Measurements from ENCODE around the gene MSANTD1.
"Not testable (repeated sequence)": the region's sequence is repeated elsewhere in the genome, so short reads cannot be mapped to it uniquely, and the experiment has no call there.

Gene MSANTD1

DNA sequence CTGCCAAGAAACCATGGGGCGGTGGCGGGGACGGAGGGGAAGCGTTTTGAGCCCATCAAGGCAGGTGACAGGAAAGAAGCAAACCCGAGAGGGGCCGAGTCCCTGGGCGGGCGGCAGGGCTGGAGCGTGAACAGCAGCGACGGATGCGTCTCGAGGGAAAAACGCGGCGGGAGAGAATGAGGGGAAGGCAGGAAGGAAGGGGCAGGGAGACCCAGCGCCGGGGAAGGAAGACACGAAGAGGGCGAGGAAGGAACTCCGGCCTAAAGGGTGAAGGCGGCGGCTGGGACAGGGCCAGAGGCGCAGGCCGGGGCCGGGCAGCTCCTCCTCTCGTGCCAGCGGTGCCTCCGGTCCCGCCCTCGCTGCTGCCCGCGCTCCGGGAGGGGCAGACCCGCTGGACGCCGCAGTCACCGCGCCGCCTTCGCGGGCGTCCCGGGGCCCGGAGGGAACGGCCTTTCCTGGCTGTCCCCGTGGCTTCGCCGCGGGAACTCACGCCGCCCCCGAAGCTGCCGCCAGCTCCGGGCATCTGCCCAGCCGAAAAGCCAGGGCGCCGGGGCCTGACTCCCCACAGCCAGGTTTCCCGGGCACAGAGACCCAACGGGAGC lies 43.1 kb downstream of the MSANTD1 start:
- DNase-seq: no peak

DNA sequence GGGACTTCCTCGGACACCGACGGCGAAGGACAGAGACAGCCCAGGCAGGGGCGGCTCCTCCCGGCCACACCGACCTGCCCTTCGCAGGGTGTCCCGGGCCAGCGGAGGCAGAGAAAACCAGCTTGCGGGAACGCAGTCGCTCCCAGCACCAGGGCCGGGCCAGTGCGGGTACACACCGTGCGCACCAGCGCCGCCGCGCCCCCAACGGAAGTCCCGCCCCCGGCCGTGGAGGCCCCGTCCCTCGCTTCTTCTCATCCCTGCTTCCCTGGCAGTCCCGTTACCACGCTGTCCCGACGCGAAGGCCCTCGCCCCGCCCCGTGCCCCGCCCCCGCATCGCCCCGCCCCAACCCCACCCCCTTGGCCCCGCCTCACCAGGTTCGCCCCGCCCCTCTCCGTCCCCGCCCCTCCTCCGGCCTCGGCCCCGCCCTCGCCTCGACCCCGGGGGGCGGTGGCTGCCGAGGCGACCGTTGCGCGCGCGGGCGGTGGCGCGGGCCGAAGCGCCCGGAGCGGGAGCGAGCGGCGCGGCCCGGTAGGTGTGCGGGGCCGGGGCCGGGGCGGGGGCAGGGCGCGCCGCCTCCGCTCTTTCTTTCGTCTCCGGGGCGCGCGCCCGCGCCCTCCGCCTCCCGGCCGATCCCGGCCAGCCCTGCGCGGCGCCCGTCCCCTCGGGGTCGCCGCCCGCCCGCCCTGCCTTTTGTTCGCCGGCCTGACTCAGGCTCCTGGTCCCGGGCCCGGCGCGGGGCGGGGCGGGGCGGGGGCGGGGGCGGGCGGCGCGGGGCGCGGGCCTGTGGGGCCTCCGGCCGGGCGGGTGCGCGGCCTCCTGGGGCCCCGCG lies 43.8 kb downstream of the MSANTD1 start, which contains the start of gene RGS12:
TSS of gene RGS12 (plus strand) at position 451 of the 830 bp plus-strand sequence. CDS start 23,150 bp downstream, outside the sequence.
- DNase-seq: peak; percentile 98

DNA sequence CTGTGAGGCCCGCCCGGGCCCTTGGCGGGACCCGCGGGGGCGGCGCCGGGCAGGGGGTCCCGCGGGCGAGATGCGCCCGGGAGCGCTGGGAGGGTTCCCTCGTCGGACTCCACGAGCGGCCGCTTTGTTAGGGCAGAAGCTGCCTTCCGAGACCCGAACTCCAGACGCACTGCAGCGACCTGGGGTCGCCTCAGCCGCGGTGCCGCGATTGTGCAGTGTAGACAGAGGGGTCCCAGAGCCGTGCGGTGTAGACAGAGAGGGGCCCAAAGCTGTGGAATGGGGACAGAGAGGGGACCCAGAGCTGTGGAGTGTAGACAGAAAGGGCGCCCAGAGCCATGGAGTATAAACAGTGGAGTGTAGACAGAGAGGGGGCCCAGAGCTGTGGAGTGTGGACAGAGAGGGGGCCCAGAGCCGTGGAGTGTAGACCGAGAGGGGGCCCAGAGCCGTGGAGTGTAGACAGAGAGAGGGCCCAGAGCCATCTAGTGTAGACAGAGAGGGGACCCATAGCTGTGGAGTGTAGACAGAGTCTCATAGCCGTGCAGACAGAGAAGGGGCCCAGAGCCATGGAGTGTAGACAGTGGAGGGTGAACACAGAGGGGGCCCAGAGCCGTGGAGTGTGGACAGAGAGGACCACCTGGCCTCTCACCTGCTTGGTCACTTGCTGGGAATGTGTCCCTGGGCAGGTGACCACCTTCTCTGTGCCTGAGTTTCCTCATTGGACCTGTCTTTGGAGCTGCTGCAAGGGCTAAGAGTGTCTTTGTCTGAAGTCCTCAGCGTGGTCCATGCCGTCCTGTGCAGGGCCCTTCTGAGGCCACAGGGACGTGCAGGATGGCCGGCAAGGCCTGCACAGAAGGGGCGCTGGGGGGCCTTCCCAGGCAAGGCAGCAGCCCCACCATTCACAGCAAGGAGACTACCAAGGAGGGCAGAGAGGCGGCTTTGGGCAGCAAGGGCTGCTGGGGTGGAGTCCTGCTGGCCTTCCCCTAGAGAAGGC lies 44.7 kb downstream of the MSANTD1 start:
- DNase-seq: peak; percentile 66

DNA sequence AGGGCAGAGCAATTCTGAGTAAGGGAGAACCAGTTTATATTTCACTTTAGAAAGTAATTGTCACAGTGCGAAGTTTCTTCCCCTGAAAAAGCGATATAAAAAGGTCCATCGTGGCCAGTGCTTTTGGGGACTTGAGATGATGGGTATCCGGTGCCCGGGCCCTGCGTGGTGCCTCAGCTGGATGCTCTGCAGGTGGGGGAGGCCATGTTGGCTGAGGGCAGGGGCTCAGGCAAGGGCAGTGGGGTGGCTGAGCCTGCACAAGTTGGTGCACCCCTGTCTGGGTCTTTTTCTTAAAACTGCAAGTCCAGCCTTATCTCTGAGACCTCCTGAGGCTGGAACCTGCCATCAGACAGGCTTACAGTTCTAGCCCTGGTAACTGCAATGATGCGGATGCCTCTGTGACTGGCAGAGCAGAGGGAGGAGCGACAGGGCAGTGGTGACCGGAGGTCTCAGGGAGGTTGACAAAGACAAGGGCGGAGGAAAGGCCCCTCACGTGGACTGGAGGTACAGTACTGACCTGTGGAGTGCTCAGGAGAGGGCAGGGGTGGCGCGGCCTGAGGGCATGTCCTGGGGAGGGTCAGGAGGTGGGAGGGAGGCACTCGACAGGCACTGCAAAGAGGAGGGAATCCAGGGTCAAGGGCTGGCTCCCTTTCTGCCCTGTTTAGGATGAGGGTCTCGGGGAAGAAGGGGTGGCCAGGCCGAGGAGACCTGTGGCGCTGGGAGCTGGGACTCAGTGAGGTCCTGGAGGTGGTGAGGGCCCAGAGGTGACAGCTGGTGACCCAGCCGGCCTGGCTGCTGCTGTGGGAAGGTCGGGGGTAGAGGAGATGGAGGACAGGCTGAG lies 45.7 kb downstream of the MSANTD1 start:
- DNase-seq: peak; percentile 31

DNA sequence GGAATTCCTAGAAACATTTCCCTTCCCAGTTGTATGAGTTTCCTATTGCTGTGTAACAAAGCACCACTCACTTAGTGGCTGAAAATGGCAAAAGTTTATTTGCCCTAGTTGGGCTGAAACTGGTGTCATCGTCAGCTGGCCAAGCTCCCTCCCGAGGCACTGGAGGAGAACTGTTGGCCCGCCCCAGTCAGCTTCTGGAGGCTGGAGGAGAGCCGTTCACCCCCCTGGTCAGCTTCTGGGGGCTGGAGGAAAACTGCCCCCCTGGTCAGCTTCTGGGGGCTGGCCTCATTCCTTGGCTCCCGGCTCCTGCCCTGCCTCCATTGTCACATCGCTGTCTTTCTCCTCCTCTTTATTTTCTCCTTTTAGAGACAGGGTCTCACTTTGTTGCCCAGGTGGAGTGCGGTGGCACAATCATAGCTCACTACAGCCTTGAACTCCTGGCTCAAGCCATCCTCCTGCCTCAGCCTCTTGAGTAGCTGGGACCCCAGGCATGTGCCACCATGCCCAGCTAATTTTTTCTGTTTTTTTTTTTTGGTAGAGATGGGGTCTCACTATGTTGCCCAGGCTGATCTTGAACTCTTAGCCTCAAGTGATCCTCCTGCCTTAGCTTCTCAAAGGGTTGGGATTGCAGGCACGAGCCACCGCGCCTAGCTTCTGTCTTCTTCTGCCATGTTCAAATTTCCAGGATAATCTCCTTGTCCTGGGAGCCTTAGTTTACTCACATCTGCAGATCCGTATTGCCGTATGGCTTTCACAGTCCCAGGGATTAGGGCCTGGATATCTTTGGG lies 47.1 kb downstream of the MSANTD1 start:
- DNase-seq: peak; percentile 27

DNA sequence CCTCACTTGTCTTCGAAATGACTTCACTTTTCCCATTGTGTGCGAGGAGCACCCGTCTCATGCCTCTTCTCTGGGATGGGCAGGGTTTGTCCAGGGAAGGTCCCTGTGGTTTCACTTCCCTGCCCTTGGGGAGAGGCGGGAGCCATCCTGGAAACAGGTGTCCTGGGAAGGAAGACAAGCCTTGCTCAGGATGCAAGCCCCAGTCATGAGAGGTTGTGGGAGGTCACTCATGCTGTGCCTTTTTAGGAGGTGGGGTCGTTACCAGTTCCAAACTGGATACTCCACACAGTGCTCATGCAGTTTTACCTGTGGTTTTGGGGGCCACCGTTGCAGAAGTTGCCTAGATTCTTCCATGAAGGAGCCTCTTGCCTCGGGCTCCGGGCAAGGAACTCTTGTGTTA lies 47.7 kb downstream of the MSANTD1 start:
- peak; percentile 6 for DNase-seq

DNA sequence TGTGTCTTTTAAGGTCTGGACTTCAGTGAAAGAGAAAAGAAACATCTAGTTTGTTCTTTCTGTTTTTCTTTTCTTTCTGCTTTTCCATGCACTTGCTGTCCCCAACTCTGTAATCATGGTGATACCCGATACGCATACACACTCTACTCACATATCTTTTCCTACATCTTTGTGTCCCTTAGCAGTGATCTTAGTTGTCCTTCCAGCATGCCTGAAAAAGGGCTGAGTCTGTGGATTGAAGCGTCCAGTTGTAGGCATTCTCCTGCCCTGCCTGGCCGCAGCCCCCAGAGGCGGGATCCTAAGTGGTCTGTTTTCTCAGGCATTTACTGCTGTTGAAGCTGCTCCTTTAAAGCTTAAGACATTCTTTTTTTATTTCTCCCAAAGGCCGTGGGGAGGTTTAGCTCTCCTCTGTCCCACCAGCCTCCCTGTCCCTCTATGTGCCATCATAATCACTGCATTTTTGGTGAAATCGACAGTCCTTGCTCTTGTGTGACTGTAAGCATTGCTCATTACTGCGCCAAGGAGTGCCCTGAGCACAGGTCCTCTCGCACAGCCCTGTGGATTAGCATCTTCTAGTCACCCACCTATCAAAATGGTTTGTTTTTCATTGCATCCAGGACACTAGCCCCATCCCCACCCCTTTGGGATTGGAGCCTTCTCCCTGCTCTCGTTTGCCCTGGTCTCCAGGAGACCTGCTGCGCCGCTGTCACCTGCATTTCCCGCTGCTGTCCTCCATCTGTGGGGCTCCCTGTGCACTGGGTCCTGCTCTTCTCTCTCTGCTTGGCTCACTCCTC lies 48.3 kb downstream of the MSANTD1 start:
- peak; percentile 21 for DNase-seq

DNA sequence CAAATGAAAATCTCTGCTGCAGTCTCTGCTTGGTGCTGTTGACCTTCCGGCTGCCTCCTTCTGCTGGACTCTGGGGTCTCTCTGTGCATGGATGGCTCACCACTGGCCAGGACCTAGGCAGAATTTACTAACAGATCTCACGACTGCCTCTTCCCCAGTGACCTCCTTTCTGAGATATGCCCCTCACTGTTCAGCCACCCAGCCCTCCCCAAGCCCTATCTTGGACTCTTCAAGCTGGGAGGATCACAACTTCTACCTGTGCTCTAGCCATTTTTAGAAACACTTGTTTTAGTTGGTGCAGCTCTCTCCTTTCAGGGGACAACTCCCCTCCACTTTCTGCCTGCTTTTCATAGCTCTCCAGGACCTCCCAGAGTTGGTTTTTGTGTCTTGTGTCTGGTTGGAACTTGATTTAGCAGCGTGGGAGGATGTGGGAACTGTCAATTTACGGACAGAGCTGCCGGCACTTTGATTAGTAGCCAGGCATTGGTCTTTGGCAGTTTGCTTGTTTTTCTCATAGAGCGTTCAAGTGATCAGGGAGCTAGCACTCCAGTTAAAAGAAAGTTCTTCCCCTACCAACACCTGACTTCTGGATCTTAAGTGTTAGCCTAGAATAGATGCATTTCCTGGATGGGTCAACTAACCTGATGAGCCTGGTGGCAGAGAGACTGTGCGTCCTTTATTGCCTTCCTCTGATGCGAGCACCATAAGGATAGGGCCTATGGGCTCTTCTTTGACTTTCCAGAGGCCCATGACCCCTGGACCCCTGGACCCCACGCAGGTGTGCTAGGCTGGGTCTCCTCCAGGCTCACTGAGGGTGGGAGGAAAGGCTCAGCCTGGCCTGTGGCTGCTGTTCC lies 50.4 kb downstream of the MSANTD1 start:
- peak; percentile 37 for DNase-seq

DNA sequence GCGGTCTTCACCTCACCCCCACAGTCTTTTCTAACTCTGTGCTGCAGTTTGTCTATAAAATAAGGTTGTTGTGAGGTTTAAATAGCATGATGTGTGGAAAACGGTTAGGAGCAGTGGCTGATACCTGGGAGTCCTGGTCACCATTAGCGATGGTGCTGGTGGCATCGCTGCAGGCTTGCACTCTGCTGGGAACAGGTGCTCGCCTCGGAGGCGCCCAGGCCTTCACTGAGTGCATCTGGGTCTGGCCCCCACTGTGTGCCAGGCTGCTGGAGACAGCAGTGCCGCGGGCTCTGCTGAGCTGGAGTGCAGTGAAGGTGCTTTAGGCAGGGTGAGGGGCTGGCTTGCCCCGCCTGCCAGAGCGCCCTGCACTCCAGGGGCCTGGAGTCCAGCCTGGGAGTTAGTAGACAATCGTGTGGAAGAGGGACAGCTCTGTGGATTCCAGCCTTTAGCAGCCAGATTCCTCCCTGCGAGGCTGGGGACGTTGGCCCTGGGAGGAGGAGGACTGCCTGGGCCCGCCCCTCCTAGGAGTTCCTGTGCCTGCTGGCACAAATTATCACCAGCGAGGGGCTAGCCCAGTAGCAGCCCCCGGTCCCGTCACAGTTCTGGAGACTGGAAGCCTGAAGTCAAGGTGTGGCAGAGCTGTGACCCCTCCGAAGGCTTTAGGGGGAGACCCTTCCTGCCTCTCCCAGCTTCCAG lies 51.2 kb downstream of the MSANTD1 start:
- peak; percentile 37 for DNase-seq

DNA sequence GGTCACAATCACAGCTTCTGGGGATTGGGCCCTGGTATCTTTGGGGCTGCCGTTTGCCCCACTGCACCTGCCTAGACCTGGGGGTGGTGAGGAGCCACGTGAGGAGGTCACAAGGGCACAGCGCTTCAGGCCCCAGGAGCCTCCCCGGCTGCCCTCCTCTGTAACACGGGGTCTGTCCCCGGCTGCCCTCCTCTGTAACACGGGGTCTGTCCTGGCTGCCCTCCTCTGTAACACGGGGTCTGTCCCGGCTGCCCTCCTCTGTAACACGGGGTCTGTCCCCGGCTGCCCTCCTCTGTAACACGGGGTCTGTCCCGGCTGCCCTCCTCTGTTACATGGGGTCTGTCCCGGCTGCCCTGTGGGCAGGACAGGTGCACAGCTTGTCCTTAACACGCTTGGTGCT lies 51.9 kb downstream of the MSANTD1 start:
- DNase-seq: not testable (repeated sequence)

DNA sequence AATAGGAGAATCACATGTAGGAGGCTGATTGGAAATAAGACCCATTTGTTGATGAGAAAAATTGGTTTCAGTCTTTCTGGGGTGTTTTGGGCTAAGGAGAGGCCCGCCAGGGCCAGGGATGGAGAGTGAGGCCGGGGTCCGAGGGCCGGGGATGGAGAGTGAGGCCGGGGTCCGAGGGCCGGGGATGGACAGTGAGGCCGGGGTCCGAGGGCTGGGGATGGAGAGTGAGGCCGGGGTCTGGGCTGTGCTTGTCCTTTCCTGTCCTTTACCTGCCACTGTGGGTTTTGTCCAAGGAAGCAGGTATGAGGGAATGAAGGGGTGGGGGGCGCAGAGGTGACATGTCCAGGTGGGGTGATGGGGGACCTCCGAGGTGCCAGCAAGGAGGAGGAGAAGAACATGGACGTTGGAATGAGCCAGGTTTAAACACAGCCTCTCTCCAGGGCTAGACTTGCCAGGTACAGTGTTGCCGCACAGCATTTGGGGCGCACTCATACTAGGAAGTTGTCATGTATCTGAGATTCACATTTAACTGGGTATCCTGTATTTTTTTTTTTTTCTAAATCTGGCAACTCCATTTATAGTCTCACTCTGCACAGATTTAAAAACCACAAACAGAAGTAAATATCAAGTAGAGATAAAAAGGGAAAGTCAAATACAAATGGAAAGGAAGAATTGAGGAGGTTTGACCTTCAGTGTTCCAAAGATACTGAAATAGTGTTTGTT lies 52.7 kb downstream of the MSANTD1 start:
- DNase-seq: no peak

DNA sequence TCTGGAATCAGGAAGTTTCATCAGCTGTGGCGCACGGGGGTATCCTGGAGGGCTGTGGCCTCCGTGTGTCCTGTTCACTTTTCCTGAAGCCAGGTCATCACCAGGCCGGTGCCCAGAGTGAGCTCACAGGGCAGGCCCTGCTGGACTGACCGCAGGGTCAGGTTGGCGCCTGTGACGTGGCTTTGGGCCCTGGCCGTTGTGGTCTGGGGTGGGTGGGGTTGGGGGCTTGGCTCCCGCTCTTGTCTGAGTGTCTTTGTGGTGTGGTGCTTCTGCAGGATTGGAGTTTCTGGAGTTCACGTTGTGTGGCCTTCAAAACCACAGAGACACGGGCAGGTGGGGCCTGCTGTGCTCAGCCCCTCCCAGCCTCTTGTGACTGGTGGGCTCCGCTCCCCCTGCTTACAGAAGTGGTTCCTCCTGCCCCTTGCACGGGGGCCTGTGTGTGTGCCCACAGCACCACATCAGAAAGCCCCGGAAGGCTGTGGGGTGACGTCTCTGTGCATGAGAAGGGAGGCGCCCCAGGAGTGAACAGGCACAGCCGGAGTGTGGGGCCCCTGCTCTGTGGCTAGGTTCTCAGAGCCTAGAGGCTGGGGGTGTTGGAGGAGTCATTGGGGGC lies 53.3 kb downstream of the MSANTD1 start:
- DNase-seq: peak; percentile 53

DNA sequence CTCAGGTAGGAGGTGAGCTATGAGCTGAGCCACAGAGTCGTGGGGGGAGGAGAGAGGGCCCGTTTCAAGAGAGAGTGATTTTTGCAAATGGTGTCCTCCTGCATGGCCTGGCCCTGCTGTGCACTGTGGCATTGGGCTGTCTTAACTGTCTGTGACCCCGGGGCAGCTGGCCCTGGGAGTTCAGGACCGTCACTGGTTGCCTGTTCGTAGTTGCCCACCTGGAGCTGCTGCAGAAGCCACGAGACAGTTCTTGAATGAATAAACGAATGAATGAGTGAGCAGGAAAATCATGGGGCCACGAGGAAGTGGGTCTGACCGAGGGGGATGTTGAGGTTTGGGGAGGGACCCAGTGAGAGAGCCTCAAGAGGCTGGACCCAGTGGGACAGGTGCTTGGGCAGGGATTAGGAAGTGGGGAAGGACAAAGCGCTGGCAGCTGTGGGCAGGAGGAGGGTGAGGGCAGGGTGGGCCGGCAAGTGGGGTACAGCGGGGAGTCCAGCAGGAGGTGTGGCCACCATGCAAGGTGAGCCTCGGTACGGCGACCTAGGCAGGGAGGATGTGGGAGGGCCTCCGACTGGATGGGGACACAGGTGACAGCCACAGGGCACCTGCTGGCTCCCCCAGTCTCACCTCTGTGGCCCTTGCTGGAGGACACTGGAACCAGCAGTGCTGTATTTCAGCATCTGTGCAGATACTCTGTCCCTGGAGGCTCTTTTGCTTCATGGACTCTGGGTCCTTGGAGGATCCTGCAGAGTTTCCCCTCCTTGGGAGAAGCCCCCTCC lies 54.0 kb downstream of the MSANTD1 start:
- peak; percentile 37 for DNase-seq

DNA sequence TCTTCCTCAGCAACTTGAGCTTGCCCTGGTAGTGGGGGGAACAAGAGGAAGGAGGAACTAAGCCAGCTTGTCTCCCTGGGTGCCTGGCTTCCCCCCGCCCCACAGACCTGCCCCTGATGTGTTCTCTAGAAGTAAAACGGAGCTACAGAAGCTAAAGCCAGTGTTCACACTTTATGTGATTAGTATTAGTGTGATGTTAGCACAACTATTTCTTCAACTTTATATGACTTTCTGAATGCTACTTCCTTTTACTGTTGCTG lies 54.5 kb downstream of the MSANTD1 start:
- DNase-seq: no peak

DNA sequence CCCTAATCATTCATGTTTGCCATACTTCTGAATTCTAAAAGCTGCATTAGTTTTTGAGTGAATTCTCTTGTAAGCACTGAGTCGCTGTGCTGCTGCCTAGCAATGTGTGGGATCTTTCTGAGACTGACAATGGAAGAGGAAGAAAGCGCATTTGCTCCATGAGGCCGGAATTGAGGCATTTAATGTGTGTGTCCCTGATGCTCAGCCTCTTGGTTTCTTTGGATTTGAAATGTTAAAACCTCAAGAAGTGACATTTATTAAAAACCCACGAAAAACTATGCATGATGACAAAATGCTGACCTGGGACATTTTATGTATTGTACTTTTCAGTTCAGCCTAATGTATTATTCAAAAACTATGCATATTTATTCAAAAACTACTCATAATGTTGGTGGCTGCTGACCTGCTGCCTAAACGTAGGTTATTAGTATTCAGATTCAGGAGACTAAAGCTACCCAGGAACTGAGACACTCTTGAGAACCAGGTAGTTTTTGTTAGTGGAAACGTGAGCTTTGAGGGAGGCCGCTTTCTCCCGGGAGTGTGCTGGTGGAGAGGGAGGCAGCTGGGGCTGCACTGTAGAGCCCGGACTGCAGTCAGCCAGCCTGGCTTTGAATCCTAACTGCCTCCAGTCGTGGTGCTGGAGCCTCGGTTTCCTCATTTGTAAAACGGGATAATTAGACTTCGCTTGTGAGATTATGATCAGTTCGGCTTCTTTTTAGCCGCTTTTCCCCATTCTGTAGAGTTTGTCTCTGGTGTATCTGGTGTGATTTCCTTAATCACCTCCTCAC lies 55.2 kb downstream of the MSANTD1 start:
- no peak for DNase-seq
